Hematopoietic multipotent progenitor cell treated with erythropoietin and hydrocortisone succinate and interleukin-3 and kit ligand, for 15 days (in vitro differentiated cells): ENCODE data around the gene GSTM5.
"Not testable (repeated sequence)": the region's sequence is repeated elsewhere in the genome, so short reads cannot be mapped to it uniquely, and the experiment has no call there.

Experiments
- DNase-seq: peaks from one replicate; pipeline ENCODE4 v3.0.0-alpha.2; 2015; ENCODE audit warnings: low spot score

The GSTM5 gene

DNA sequence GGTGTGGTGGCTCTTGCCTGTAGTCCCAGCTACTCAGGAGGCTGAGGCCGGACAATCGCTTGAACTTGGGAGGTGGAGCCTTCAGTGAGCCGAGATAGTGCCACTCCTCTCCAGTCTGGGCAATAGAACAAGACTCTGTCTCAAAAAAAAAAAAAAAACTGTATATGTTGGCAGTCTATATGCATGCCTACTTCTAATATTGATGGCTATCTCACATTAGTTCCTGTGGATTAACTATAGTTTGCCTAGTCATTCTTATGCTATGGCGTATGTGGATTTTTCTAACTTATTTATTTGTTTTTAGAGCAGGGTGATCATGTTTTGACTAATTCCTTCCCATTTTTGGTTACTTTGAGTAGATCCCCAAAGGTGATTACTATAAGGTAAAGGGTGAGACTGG, 15.0 kb upstream of the GSTM5 start:
- no peak for DNase-seq

DNA sequence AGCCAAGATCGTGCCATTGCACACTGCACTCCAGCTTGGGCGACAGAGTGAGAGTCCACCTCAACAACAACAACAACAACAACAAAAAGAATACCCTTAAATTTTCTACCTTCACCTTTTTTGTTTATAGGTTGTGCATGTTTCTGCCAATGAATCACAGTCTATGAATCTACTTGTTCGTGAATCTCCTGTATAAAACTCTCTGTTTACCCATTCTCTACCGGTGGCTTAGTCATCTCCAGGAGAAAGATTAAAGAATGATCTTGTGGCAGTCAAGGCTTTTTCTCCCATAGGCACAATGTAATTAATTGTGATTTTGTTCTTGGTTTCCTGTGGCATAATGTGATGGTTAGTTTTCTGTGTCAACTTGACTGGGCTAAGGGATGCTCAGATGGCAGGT, 14.2 kb upstream of the GSTM5 start:
- not testable (repeated sequence) for DNase-seq

GRCh38 chr1:109702940-109703339, 9.1 kb upstream of the GSTM5 start:
- not testable (repeated sequence) for DNase-seq

- DNase-seq: peak; percentile 0
These were observed 7.9 kb upstream of the GSTM5 start for GRCh38 chr1:109704173-109704572.

DNA sequence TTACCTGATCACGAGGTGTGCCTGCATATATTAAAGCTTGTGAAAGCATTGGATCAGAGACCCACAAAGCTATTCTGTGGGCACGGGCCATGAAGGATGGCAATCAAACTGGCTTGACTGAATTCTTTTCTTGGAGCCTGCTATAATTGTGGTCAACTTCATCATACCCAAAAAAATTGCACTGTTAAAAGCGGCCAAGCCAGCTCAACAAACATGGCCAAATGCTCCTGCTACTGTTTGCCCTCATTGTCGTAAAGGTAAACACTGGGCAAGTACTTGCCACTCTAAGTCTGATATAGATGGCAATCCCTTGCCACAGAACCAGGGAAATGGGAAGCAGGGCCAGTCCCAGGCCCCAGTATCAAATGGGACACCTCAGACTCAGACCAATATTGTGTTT, 6.6 kb upstream of the GSTM5 start:
- peak; percentile 0 for DNase-seq

- DNase-seq: peak; percentile 0
These were observed 3.1 kb upstream of the GSTM5 start for GRCh38 chr1:109708949-109709348.

GRCh38 chr1:109709822-109710221, 2.2 kb upstream of the GSTM5 start:
- DNase-seq: peak; percentile 0

DNA sequence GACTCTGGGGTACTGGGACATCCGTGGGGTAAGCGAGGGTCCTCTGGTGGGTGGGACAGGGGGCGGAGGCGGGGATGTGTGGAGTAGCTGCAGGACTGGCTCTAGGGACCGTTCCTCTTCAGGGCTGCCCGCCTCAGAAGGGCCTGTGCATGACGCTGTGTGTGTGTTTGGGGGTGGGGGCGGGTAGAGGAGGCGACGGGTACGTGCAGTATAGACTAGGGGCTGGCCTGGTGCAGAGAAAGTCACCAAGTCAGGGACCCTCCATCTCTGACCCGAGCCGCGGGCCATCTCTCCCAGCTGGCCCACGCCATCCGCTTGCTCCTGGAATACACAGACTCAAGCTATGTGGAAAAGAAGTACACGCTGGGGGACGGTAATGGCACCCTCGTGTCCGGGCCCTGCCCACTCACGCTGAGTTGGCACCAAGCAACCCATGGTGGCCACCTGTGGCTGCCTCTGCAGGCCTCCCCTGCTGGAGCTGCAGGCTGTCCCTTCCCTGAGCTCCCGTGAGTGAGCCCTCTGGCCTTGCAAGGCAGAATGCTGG, 342 bp downstream of the GSTM5 start:
- DNase-seq: no peak

DNA sequence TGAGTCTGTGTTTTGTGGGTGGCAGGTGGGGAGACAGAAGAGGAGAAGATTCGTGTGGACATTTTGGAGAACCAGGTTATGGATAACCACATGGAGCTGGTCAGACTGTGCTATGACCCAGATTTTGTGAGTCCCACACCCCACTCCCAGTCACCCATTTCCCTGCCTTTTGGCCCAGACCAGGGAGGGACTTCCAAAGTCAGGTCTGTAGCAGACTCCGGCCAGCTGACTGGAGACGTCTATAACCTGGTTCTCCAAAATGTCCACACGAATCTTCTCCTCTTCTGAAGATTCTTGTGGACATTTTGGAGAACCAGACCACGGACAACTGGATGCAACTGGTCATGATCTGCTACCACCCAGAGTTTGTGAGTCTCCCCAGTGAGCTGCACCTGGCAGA, 1.6 kb downstream of the GSTM5 start:
- DNase-seq: peak; percentile 0

- peak; percentile 1 for DNase-seq
These were observed 2.8 kb downstream of the GSTM5 start for GRCh38 chr1:109714661-109715372.

DNA sequence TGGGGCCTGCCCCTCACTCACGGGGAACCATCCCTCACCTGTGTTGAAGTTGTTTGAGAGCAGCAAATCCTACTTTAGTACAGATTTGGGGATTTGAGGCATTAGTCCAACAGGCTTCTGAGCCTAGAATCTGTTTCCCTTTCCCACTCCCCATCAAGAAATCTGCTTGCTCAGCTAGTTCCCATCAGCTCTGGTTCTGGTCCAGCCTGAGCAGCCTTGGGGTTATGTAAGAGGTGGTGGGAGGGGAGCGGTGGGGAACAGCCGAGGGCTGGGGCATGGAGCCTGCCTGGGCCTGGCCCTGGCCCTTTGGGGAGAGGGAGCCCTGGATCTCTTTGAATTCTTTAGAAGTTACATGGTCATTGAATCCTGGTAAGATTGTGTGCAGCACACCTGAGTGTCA, 4.1 kb downstream of the GSTM5 start:
- no peak for DNase-seq

DNA sequence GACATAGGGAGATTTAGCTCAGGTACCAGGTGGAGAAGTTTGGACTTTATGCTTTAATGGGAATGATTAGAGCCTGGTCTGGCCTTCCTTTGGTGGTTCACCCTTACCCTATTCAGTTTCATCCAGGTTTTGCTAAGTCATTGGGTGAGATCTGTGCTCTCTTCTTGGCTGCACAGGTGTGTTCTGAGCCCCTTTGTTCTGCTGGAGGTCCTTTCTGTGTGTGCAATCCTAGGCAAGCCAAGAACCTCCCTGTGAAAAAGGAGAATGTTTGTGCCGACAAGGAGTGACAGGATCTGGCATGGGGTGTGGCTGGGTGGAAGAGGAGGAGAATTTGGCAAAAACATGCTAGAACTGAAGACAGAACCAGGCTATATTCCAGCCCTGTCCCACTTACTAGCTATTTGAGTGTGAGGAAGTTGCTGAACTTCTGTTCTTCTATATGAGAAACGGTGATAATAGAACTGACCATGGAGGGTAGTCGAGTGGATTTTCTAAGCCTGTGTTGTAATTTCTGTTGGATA, 4.6 kb downstream of the GSTM5 start:
- DNase-seq: no peak

DNA sequence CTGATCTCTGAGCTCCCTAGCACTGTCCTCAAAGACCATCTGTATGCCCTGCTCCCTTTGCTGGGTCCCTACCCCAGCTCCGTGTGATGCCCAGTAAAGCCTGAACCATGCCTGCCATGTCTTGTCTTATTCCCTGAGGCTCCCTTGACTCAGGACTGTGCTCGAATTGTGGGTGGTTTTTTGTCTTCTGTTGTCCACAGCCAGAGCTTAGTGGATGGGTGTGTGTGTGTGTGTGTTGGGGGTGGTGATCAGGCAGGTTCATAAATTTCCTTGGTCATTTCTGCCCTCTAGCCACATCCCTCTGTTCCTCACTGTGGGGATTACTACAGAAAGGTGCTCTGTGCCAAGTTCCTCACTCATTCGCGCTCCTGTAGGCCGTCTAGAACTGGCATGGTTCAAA, 5.7 kb downstream of the GSTM5 start:
- no peak for DNase-seq

DNA sequence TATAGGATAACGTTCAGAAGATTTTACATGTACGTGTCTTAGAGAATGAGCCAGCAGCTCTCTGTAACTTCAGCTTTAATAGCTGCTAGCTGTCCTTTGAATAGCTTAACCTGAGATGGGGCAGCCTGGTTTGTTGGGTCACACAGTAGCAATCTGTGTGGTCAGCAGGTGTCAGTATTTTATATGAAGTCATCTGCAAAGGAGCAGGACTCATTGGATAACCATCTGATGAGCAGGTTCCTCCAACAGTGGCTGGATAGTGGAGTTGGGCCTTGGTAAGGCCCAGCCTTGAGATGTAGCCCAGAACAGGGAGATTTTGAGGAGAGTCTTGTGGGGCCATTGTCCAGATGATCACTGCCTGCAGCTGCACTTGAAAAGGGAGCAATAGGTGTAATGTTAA, 6.4 kb downstream of the GSTM5 start:
- no peak for DNase-seq

GRCh38 chr1:109719337-109719837, 7.3 kb downstream of the GSTM5 start:
- DNase-seq: peak; percentile 51

DNA sequence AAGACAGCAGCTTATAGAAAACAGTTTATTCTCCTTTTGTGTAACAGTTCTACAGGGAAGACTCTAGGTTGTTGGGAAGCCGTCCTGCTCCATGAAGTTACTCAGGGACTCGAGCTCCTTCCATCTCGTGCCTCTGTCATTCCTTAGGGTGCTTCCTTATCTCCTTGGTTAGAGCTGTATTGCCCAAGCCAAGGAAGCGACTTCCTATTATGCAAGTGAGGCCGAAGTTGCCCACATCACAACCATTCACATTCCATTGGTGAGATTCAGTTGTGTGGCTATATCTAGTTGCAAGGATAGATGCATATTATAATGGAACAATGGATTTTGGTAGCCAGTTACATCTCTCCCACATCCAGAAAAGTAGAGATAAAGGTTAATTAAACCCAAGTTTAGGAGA, 9.0 kb downstream of the GSTM5 start:
- no peak for DNase-seq

GRCh38 chr1:109721971-109722370, 9.9 kb downstream of the GSTM5 start:
- DNase-seq: no peak

GRCh38 chr1:109722908-109723691, 11.0 kb downstream of the GSTM5 start:
- no peak for DNase-seq

GRCh38 chr1:109724933-109725332, 12.9 kb downstream of the GSTM5 start:
- DNase-seq: no peak

GRCh38 chr1:109725510-109725909, 13.5 kb downstream of the GSTM5 start:
- no peak for DNase-seq

GRCh38 chr1:109726007-109726406, 14.0 kb downstream of the GSTM5 start:
- DNase-seq: no peak

DNA sequence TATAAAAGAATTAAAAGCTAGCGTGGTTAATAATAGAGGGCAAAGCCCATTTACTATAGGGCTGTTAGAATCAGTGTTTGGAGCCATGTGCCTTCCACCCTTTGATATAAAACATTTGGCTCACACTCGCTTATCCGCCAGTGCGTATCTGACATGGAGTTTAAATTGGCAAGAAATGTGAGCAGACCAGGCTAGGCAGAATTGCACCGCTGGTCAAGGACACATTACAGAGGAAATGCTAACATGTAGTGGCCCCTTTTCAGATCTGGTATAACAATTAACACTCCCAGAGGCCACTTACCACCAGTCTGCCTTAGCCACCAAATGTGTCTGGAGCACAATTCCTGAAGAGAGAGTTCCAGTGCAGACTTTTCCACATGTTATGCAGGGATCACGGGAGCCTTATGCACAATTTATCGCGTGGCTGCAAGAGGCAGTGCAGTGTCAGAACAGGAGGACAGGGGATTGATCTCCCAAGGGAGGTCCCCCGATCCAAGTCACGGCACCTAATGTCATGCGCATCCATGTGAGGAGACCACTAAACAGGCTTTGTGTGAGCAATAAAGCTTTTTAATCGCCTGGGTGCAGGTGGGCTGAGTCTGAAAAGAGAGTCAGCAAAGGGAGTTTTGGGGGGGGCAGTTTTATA, 14.8 kb downstream of the GSTM5 start:
- DNase-seq: no peak
